Measurements from ENCODE around the gene PAXIP1.

The PAXIP1 gene

DNA sequence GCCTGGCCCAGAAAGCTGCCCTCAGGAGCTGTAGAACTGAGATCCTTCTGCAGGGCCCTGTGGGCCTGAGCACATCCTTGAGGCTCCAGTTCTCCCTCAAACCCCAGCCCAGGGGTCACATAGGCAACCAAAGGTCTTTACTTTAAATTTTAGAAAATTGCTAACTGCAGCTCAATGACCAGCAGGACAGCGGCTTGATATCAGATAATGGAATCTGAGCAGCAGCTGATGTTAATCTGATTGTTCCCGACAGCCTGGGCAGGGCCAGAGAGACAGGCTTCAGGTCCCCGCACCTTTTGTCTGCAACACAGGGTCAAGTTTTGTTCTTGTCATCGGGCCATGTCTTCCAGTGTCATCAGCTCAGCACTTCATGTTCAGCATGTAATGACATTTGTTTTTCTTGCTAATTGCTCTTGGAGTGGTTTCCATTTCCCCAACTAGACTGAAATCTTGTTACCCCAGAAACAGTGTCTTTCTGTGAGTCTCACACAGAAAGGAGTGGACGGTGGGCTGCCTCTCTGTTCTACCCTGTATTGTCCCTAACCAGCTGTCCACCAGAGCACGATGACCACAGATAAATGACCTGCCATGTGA is 91.0 kb downstream of the PAXIP1 start:
- no peak for DNase-seq

DNA sequence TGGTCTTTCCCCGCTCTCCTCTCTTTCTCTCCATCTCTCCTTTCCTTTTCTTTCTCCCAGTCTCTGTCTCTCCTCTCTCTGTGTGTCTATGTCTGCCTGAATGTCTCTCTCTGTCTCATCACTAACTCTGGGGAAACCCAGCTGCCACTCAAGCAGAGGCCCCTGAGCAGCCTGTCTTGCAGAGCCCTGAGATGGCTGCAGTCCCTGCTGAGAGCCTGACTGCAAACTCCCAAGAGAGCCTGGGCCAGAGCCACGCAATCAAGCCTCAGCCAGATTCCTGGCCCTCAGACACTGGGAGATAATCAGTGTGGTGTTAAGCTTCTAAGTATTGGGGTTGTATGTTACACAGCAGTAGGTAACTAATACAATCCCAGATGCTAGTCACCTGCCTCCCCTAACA is 91.5 kb downstream of the PAXIP1 start:
- DNase-seq = no peak

DNA sequence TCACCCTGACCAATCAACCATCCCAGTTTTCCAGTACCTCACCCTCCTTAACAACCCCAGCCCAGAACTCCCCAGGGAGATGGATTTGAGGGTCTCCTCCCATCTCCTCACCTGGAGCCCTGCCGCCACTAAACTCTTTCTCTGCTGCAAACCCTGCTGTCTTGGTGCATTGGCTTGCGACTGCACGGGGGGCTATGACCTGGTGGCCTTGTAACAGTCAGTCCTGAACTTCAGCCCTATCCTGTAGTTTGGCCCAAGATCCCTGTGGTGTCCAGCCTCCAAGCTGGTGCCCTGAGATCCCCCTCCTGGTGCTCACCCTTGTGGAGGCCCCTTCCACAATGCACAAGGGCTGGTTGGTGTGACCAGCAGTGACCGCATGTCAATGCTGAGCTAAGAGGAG is 91.9 kb downstream of the PAXIP1 start:
- DNase-seq = no peak

DNA sequence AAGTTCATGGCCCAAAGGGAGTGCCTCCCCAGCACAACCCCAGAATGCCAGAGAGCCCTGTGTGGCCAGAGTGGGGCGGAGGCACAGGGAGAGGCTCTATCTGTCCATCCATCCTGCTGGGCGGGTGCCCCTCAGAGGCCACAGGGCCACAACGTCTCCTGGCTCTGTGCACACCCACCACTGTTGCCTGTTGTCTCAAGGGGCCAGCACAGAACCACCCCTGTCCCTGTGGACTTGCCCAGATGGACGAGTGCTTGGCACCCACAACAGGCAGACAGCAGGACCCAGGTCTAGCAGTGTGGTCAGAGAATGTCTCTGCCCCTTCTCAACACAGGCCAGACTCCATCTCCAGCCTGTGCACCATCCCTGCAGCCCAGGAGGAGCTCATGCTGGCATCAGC is 92.8 kb downstream of the PAXIP1 start:
- no peak for DNase-seq

DNA sequence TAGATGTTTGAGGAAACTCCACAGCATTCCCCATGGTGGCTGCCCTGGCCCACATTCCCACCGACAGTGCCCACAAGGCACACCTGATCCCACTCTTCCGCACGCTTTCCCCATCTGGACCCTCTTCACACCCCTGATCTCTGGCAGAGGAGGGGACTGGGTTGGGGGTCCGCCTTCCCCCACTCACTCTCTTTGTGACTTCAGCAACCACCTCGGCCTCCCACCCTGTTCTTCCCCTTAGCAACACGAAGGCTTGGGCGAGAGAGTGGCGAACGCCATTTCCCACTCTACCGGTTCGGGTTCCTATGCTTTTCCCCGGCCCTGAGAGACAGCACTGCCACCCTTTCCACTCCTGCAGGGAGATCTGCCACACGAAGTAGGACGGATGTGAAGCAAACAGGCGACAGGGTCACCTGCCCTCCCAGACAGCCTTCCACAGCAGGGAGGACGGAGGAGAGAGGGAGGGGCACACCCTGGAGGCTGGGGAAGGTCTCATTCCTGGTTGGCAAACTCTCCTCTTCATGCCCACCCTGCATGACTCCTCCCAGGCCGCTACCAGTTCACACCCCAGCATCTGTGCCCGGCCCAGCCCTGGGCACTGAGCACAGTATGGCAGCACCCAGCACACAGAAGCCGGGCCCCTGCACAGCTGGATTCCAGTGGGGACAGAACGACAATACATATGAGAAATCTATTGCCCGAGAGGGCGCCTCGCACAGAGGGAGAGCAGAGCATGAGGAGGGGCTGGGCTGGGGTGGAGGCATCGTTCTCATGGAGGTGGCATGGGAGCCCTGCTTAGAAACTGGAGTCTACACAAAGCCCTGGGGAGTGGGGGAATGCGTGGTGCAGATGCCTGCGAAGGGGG is 93.5 kb downstream of the PAXIP1 start:
- DNase-seq = no peak

DNA sequence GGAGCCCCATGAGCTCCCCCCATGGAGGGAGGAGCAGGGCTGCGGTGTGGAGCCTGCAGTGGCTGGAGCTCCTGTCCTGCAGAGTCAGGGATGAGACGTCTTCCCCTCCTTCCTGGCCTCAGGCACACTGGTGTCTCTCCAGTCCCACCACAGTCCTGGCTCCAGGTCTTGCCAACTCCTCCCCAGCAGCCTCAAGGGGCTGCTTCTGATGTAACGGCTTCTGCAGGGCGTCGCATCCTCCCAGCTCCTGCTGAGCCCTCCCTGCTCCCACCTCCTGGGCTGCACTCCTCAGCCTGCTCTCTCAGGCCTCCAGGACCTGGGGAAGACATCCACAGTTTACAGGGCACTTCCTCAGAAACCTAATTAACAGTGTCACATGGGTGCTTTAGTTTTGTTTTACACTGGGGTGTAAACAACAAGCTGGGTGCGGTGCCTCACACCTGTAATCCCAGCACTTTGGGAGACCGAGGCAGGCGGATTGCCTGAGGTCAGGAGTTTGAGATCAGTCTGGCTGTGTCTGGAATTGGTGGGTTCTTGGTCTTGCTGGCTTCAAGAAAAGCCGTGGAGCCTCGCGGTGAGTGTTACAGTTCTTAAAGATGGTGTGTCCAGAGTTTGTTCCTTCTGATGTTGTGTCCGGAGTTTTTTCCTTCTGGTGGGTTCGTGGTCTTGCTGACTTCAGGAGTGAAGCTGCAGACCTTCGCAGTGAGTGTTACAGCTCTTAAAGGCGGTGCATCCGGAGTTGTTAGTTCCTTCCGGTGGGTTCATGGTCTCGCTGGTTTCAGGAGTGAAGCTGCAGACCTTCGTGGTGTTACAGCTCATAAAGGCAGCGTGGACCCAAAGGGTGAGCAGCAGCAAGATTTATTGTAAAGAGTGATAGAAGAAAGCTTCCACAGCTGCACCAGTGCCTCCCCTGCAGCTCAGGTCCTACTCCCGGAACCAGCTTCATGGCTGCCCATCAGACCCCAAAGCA is 95.0 kb downstream of the PAXIP1 start:
- DNase-seq = no peak

DNA sequence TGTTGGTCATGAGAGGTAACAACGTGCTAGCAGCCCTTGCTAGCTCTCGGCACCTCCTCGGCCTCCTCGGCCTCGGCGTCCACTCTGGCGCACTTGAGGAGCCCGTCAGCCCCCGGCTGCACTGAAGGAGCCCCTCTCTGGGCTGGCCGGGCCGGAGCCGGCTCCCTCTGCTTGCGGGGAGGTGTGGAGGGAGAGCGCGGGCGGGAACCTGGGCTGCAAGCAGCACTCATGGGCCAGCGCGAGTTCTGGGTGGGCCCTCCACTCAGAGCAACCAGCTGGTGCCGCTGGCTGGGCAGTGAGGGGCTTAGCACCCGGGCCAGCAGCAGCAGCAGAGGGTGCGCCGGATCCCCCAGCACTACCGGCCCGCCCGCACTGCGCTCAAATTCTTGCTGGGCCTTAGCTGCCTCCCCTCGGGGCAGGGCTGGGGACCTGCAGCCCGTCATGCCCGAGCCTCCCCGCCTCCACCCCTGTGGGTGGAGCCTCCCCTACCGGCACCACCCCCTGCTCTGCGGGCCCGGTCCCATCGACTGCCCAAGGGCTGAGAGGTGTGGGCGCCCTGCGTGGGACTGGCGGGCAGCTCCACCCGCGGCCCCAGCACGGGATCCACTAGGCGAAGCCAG is 96.1 kb downstream of the PAXIP1 start:
- no peak for DNase-seq

DNA sequence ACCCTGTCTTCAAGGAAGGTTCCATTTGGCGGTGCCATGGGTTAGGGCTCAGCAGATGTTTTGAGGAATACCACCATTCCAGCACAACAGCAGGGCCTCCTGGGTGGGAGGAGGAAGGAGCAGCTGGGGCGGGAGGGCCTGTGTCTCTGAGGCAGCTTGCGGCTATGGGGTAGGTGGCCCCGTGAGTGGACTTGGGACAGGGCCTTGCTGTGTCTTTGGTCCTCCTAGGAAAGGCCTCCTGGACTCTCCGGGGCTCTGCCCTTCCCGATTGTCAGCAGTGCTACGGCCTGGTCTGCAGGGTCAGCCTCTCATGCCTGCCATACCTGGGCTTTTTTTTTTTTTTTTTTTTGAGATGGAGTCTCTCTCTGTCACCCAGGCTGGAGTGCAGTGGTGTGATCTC is 96.7 kb downstream of the PAXIP1 start:
- no peak for DNase-seq

DNA sequence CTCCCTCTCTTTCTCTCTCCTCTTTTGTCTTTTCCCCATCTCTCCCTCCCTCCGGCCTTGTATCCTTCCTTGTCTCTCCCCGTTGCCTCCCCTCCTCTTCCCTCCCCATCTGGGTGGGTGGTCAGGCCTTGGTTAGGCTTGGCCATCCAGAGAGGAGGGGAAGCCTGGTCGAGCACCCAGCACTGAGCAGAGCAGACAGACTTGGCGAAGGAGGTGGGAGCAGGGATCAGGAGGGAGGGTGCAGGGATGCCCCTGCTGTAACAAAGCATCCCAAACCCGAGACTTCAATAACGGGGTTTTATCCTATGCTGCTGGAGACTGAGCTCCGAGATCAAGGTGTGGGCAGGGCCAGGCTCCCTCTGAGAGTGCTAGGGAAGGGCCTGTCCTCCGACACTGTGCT is 97.3 kb downstream of the PAXIP1 start:
- no peak for DNase-seq

DNA sequence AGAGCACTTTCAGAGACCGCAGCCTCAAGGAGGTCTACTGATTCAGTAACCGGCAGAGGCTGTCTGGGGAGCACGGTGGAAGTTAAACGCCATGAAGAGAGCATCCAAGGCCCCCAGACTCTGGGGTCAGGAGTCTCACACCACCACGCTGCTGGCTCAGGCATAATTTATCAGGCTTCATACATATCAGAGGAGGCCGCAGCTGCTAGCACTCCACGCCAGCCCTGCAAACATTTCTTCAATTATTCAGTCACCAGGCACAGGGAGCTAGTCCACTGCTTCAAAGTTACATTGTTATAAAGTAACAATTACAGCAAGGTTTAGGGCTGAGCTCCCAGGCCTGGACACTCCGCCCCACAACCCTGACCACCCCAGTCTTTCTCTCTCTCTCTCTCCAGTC is 97.8 kb downstream of the PAXIP1 start:
- DNase-seq = no peak

DNA sequence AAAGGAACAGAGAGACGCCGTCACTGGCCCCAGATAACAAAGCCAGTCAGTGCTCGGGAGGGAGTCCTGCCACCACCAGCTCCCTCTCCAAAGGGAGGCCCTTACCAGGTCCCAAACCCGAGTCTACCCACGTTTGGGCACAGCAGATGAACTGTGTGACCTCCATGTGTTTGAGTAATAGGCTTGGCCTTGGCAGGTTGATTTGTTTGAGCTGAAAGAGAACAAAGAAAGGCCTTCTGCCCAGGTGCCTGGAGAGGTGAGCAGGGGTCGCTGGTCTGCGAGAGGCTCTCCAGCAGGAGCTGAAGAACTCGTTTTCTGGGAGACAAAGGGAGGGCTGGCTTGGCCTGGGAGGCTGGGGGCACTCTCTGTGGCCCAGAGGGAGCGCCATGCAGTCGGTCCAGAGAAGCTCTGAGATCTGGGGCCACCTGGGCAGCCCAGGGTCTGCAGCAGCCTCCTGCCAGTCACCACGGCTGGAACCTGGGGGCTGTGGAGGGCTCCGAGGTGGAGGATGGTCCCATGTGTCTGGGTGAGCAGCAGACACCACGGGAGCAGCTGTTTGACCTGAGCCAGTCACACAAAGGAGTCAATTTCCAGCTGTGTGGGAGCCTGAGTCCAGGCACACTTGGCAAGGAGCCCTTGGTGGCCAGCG is 99.7 kb downstream of the PAXIP1 start:
- no peak for DNase-seq

DNA sequence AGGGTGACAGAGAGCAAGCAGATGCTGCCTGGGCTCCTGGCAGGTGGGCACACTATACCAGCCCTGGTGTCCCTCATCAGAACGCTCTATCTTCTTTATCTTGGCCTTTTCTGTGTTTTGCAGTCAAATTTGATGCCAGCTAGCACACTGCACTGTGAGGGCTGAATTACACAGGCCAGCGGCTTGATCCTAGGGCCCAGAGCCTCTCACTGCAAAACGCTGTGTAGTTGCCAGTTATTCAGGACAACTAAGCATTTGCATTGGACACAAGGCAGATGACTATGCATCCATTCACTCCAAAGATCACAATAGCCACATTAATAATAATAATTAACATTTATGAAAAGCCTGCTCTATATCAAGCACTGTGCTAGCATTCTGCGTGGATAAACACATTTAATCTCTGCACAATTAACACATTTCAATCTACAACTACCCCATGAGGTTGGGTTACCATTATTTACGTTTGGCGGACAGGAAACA is 100.3 kb downstream of the PAXIP1 start:
- no peak for DNase-seq

DNA sequence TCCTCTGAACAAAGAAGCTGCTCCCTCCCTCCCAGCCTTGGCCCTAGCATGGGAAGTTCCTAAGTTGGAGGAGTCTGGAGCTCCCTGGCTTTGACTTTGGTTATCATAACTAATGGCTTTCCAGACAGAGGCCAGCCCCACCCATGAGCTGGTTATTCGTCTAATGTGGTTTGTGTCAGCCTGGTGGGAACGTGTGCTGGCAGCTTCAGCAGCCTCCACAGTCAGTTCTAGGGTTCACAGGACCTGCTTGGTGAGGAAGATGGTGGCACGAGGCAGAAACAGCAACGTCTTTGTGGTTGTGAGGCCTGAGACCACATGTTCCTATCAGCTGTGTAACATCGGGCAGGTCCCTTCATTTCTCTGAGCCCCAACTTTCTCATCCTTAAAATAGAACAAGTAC is 103.1 kb downstream of the PAXIP1 start:
- no peak for DNase-seq

DNA sequence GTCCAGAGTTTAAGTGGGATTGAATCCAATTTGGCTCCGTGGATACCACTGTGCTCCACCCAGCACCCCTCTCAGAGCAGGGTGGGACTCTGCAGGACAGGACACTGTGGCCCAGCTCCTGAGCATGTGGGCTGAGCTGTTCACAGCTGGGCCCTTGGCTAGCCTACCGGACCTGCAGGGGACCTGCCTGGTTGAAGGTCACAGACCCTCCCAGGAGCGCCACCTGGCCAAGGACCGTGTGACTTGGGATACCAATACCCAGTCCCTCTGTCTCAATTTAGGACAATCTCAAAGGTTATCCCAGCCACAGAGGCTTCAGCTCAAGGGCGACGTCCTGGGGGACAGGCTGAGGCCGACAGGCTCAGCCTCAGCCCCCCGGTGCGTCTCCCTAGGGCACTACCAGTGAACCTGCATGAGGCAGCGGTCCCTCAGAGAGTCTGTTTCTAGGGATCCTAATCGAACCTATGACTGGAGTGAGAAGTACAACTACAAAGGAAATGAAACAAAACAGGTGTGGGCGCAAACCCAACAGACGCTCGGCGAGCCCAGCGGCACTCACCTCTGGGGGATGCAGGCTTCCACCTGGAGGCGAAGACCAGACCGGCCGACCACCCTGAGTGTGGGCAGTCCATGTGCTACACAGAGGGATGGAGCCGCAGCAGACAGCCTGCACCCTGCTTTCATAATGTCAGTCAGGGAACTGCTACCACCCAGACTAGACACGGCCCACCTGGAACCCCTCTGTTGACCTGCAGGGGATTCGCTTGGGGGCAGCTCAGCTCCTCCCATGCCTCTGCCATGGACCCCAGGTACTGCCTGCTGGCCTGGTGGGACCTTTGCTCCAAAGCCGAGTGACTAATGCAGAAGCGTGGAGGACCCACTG is 103.7 kb downstream of the PAXIP1 start:
- no peak for DNase-seq

DNA sequence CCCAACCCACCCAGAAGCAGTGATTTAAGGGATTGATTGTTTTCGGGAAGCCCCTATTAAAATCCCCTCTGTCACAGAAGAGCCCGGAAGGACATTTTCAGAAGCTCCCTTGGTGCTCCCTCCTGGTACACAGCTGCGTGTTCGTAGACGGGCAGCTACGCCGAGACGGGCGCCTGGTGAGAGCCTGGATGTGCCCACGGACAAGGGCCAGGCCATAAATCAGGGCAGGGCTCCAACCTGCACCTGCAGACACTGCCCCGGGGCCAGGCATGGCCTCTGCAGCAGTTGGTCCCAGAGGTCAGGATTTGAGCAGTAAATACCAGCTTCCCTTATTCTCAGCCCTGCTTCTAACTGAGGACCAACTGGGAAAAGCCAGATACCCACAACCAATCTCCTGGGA is 106.8 kb downstream of the PAXIP1 start:
- no peak for DNase-seq
